ENCODE measurements around the gene NDUFA11. TPM values are rescaled to one million over a fixed set of nuclear protein-coding genes. Genes with fewer than 3 reads are reported as not detected.

The NDUFA11 gene
- total RNA-seq, 6 experiments from 2014 or later = 277 to 334 (median 300) TPM

DNA sequence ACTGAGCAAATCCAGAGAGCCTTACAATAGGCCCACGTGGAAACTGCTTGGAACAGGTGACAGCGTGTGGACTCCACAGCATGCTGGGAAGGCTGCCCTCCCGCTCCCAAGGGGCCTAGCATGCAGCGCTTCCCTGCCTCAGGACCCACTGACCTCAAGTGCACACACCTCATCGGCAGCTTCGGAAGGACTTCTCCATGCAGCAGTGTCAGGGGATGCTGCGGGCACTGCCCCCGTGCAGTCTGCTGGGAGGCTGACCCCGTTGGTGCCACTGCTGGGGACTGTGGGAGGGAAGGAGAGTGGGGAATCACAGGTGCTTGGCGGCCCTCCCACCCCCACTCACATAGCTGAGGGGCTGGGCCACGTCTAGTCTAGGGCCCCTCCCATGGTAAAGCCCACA, 27.7 kb upstream of the NDUFA11 start:
- Mint-ChIP-seq H3K27ac (no peak overlapping the region), H3K4me3 (no peak overlapping the region), H3K36me3 (ENCODE audit: low read depth) (peaks cover 12% of the 10 kb centered on the region; the same call in 1 of the 2 replicates), H3K4me1 (ENCODE audit: low read depth) (peaks cover 31% of the 10 kb centered on the region), H3K27me3 (ENCODE audit: insufficient read depth) (no peaks in the 10 kb centered on the region; the same call in 1 of the 2 replicates), H3K9me3 (no peaks in the 10 kb centered on the region)
- TF ChIP-seq, protein P1, sequence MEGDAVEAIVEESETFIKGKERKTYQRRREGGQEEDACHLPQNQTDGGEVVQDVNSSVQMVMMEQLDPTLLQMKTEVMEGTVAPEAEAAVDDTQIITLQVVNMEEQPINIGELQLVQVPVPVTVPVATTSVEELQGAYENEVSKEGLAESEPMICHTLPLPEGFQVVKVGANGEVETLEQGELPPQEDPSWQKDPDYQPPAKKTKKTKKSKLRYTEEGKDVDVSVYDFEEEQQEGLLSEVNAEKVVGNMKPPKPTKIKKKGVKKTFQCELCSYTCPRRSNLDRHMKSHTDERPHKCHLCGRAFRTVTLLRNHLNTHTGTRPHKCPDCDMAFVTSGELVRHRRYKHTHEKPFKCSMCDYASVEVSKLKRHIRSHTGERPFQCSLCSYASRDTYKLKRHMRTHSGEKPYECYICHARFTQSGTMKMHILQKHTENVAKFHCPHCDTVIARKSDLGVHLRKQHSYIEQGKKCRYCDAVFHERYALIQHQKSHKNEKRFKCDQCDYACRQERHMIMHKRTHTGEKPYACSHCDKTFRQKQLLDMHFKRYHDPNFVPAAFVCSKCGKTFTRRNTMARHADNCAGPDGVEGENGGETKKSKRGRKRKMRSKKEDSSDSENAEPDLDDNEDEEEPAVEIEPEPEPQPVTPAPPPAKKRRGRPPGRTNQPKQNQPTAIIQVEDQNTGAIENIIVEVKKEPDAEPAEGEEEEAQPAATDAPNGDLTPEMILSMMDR (IDR thresholded peaks at IDR 0.05) = no peak
- no peak for DNase-seq

DNA sequence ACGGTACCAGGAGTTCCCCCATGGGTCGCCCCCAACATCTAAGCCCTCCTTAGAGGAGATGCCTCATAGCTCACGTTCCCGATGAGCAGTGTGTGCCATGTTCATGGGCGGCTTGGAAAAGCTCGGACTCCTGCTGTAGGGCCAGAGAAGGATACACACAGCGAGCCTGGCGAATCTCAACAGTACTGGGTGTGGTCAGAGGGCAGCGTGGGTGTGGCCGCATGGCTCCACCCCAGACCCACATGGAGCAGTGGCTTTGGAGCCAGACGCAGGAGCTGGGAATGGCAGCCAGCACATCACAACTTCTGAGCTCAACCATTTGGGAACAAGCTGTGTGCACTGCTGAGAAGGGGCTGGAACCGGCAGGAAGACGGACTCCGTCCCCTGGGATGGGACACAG, 26.0 kb upstream of the NDUFA11 start:
- H3K4me3 Mint-ChIP-seq = no peak overlapping the region
- TF ChIP-seq, protein P1 (IDR thresholded peaks at IDR 0.05) = no peak
- no peak for DNase-seq
- peaks cover 12% of the 10 kb centered on the region; the same call in 1 of the 2 replicates for H3K36me3 Mint-ChIP-seq (ENCODE audit: low read depth)
- H3K4me1 Mint-ChIP-seq (ENCODE audit: low read depth) = peaks cover 14% of the 10 kb centered on the region
- H3K27me3 Mint-ChIP-seq (ENCODE audit: insufficient read depth) = no peaks in the 10 kb centered on the region; the same call in 1 of the 2 replicates
- H3K27ac Mint-ChIP-seq = no peak overlapping the region
- H3K9me3 Mint-ChIP-seq = no peaks in the 10 kb centered on the region

DNA sequence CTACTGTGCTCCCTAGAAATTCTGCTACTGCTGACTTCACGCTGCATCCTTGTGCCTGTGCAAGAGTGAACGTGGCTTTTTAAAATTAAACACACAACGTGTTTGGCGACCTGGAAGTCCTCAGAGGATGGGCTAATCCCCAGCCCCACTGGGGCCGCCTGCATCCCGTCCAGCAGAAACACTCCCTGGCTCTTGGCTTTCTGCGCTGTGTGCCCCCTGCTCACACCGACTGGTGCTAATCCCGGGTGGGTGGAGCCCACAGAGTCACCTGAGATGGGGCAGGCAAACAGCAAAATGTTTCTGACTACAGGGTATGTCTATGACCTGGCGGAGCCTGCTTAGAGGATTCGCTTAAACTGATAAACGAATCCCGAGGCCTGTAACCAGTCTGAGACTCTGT, 25.6 kb upstream of the NDUFA11 start:
- TF ChIP-seq, protein P1 (IDR thresholded peaks at IDR 0.05) = no peak
- Mint-ChIP-seq H3K9me3 (no peaks in the 10 kb centered on the region), H3K27ac (no peak overlapping the region), H3K4me3 (no peak overlapping the region), H3K36me3 (ENCODE audit: low read depth) (peaks cover 12% of the 10 kb centered on the region; the same call in 1 of the 2 replicates), H3K27me3 (ENCODE audit: insufficient read depth) (no peaks in the 10 kb centered on the region; the same call in 1 of the 2 replicates), H3K4me1 (ENCODE audit: low read depth) (peaks cover 10% of the 10 kb centered on the region)
- DNase-seq = no peak

- DNase-seq = no peak
- Mint-ChIP-seq H3K27me3 (ENCODE audit: insufficient read depth) (peaks cover 3% of the 10 kb centered on the region; the same call in 1 of the 2 replicates), H3K4me3 (no peak overlapping the region), H3K9me3 (no peaks in the 10 kb centered on the region), H3K4me1 (ENCODE audit: low read depth) (peaks cover 5% of the 10 kb centered on the region; the same call in 1 of the 2 replicates), H3K27ac (no peak overlapping the region), H3K36me3 (ENCODE audit: low read depth) (peaks cover 21% of the 10 kb centered on the region)
- TF ChIP-seq, protein P1 (IDR thresholded peaks at IDR 0.05) = no peak
These were observed 23.8 kb upstream of the NDUFA11 start for GRCh38 chr19:5927441-5927821.

GRCh38 chr19:5926641-5927440, 23.3 kb upstream of the NDUFA11 start:
- peaks cover 24% of the 10 kb centered on the region for H3K36me3 Mint-ChIP-seq (ENCODE audit: low read depth)
- DNase-seq = peak; percentile 34
- H3K27ac Mint-ChIP-seq = peak overlapping the region; percentile 67
- no peak overlapping the region for H3K4me3 Mint-ChIP-seq
- peaks cover 3% of the 10 kb centered on the region; the same call in 1 of the 2 replicates for H3K27me3 Mint-ChIP-seq (ENCODE audit: insufficient read depth)
- H3K4me1 Mint-ChIP-seq (ENCODE audit: low read depth) = peaks cover 5% of the 10 kb centered on the region; the same call in 1 of the 2 replicates
- TF ChIP-seq, protein P1 (IDR thresholded peaks at IDR 0.05) = no peak
- H3K9me3 Mint-ChIP-seq = no peaks in the 10 kb centered on the region

Measured in HFFc6 (cell line).